HG02610 (cell line): ENCODE data around the gene IFIT5.
"Not testable (repeated sequence)": the region's sequence is repeated elsewhere in the genome, so short reads cannot be mapped to it uniquely, and the experiment has no call there.

Experiments used
- ATAC-seq: cut with Tn5 transposase; IDR thresholded peaks from one replicate; pipeline ENCODE4 v1.9.1; 2021; ENCODE audit warnings: mild to moderate bottlenecking, moderate library complexity; ENCODE audit not compliant: unreplicated experiment

The IFIT5 gene

GRCh38 chr10:89391907-89392756 is 22.2 kb upstream of the IFIT5 start, which contains the start of gene IFIT1:
IFIT1 (plus strand) TSS chr10:89392623; CDS start chr10:89392713, 90 bp downstream.
- ATAC-seq, result peak; percentile 83

- no peak for ATAC-seq
Observed at GRCh38 chr10:89392974-89393373, 21.4 kb upstream of the IFIT5 start.

GRCh38 chr10:89393898-89394297 is 20.5 kb upstream of the IFIT5 start:
- ATAC-seq, result no peak

GRCh38 chr10:89395141-89395540 is 19.2 kb upstream of the IFIT5 start:
- no peak for ATAC-seq

GRCh38 chr10:89398003-89398749 is 16.2 kb upstream of the IFIT5 start:
- no peak for ATAC-seq

GRCh38 chr10:89399956-89400355 is 14.4 kb upstream of the IFIT5 start:
- ATAC-seq, result no peak

- ATAC-seq, result no peak
Observed at GRCh38 chr10:89403043-89403442, 11.3 kb upstream of the IFIT5 start.

GRCh38 chr10:89404104-89405047 is 10.0 kb upstream of the IFIT5 start:
- no peak for ATAC-seq

GRCh38 chr10:89406178-89406577 is 8.2 kb upstream of the IFIT5 start:
- not testable (repeated sequence) for ATAC-seq

- not testable (repeated sequence) for ATAC-seq
Observed at GRCh38 chr10:89407792-89408191, 6.6 kb upstream of the IFIT5 start.

- ATAC-seq, result not testable (repeated sequence)
Observed at GRCh38 chr10:89409282-89409681, 5.1 kb upstream of the IFIT5 start.

- ATAC-seq, result not testable (repeated sequence)
Observed at GRCh38 chr10:89410551-89410950, 3.8 kb upstream of the IFIT5 start.

- not testable (repeated sequence) for ATAC-seq
Observed at GRCh38 chr10:89411135-89411534, 3.2 kb upstream of the IFIT5 start.

- not testable (repeated sequence) for ATAC-seq
Observed at GRCh38 chr10:89412276-89412675, 2.1 kb upstream of the IFIT5 start.

- ATAC-seq, result no peak
Observed at GRCh38 chr10:89413398-89413912, 913 bp upstream of the IFIT5 start.

GRCh38 chr10:89414879-89415821 is 782 bp downstream of the IFIT5 start:
- peak; percentile 38 for ATAC-seq

- no peak for ATAC-seq
Observed at GRCh38 chr10:89416465-89416864, 2.1 kb downstream of the IFIT5 start.

GRCh38 chr10:89419548-89419947 is 5.2 kb downstream of the IFIT5 start:
- ATAC-seq, result no peak

GRCh38 chr10:89421018-89421476 is 6.7 kb downstream of the IFIT5 start:
- no peak for ATAC-seq
